MM.1S (cell line): ENCODE data around the gene BPI.

Experiments
- DNase-seq: peaks from one replicate; pipeline ENCODE4 v3.0.0-alpha.2; 2015
- H2AFZ ChIP-seq: fragments of 300-600 bp; sonication (generic); 2 replicates; pipeline ENCODE4 v1.6.0; 2016; ENCODE audit warnings: antibody characterized with exemption, low read length
- H3F3A ChIP-seq: fragments of 300-600 bp; sonication (generic); 2 replicates; pipeline ENCODE4 v1.6.1; 2016; ENCODE audit warnings: mild to moderate bottlenecking, antibody characterized with exemption, low read length, moderate library complexity, mixed read lengths; ENCODE audit not compliant: insufficient read depth
- H3K27ac ChIP-seq: fragments of 300-600 bp; sonication (generic); 2 replicates; pipeline ENCODE4 v1.5.1; 2016; ENCODE audit warnings: mild to moderate bottlenecking, low read length
- H3K27me3 ChIP-seq: fragments of 300-600 bp; sonication (generic); replicated peaks from 2 replicates; pipeline ENCODE4 v1.6.0; 2016; ENCODE audit warnings: low read length; ENCODE audit not compliant: insufficient read depth
- H3K36me3 ChIP-seq: fragments of 300-600 bp; sonication (generic); replicated peaks from 2 replicates; pipeline ENCODE4 v1.6.1; 2016; ENCODE audit warnings: mild to moderate bottlenecking, low read length, mixed read lengths; ENCODE audit not compliant: insufficient read depth
- H3K4me1 ChIP-seq: fragments of 300-600 bp; sonication (generic); 2 replicates; pipeline ENCODE4 v1.6.1; 2016; ENCODE audit warnings: low read length, mixed read lengths
- H3K4me2 ChIP-seq: fragments of 300-600 bp; sonication (generic); 2 replicates; pipeline ENCODE4 v1.6.0; 2016; ENCODE audit warnings: low read depth, low read length
- H3K4me3 ChIP-seq: fragments of 300-600 bp; sonication (generic); 2 replicates; pipeline ENCODE4 v1.5.1; 2016; ENCODE audit warnings: low read length, mixed read lengths
- H3K79me2 ChIP-seq: fragments of 300-600 bp; sonication (generic); 2 replicates; pipeline ENCODE4 v1.6.1; 2016; ENCODE audit warnings: mixed run types, low read length, mixed read lengths
- H3K9ac ChIP-seq: fragments of 300-600 bp; sonication (generic); 2 replicates; pipeline ENCODE4 v1.6.1; 2016; ENCODE audit warnings: low read length, mixed read lengths
- H3K9me2 ChIP-seq: fragments of 300-600 bp; sonication (generic); replicated peaks from 2 replicates; pipeline ENCODE4 v1.6.1; 2016; ENCODE audit warnings: mild to moderate bottlenecking, low read length, mixed read lengths; ENCODE audit not compliant: insufficient read depth
- H3K9me3 ChIP-seq: fragments of 300-600 bp; sonication (generic); replicated peaks from 2 replicates; pipeline ENCODE4 v1.6.1; 2016; ENCODE audit warnings: mild to moderate bottlenecking, low read length, mixed read lengths; ENCODE audit not compliant: insufficient read depth
- H4K20me1 ChIP-seq: fragments of 300-600 bp; sonication (generic); 2 replicates; pipeline ENCODE4 v1.6.1; 2016; ENCODE audit warnings: mild to moderate bottlenecking, low read length, moderate library complexity, mixed read lengths; ENCODE audit not compliant: insufficient read depth
- CTCF ChIP-seq: fragments of 300-600 bp; sonication (generic); IDR thresholded peaks from 2 replicates; pipeline ENCODE4 v1.5.1; 2016; ENCODE audit warnings: antibody characterized with exemption, low read length, mixed read lengths
- EZH2 ChIP-seq: fragments of 300-600 bp; sonication (generic); optimal IDR thresholded peaks from 2 replicates; pipeline ENCODE3; 2017; ENCODE audit warnings: low read depth, mild to moderate bottlenecking, antibody characterized with exemption, low read length, mixed read lengths
- EZH2phosphoT487 ChIP-seq: fragments of 300-600 bp; sonication (generic); IDR thresholded peaks from 2 replicates; pipeline ENCODE4 v1.6.1; 2018; ENCODE audit warnings: antibody characterized with exemption, low read length

The BPI gene

GRCh38 chr20:38369389-38369788 lies 65.4 kb downstream of the BPI start:
- H3K27me3 ChIP-seq = peaks cover 10% of the 10 kb centered on the region; the same call in 1 of the 2 replicates
- H3F3A ChIP-seq = no peaks in the 10 kb centered on the region
- no peak overlapping the region for H3K4me3 ChIP-seq
- H3K27ac ChIP-seq = no peak overlapping the region
- H2AFZ ChIP-seq = peak overlapping the region; percentile 64
- no peak for DNase-seq
- H3K9ac ChIP-seq = no peak overlapping the region
- H3K4me2 ChIP-seq = no peak overlapping the region
- H4K20me1 ChIP-seq = no peaks in the 10 kb centered on the region
- no peaks in the 10 kb centered on the region for H3K79me2 ChIP-seq
- no peaks in the 10 kb centered on the region for H3K4me1 ChIP-seq
- TF ChIP-seq EZH2 = no peak
- TF ChIP-seq EZH2phosphoT487 = no peak
- no peak for TF ChIP-seq CTCF
- H3K9me2 ChIP-seq = no peaks in the 10 kb centered on the region
- no peaks in the 10 kb centered on the region for H3K9me3 ChIP-seq
- H3K36me3 ChIP-seq = no peaks in the 10 kb centered on the region

DNA sequence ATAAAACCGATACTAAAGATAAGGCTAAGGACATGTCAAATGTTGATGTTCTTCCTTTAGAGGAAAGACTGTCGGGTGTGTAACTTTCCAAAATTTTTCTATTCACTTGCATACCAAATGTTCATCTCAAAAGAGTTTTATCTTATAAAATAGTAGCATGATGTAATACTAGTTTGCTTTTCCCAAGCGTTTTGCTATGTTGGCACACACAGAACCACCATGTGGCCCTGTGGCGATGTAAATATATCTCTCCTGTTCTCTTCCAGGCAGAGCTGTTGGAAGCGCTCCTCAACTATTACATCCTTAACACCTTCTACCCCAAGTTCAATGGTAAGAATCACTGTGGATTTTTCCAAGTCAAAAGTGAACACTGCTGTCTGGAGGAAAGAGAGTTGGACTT lies 68.8 kb downstream of the BPI start:
- Histone ChIP-seq H3K9ac (no peak overlapping the region), H4K20me1 (no peaks in the 10 kb centered on the region), H3K9me2 (no peaks in the 10 kb centered on the region), H3K9me3 (no peaks in the 10 kb centered on the region), H2AFZ (no peak overlapping the region), H3K27me3 (peaks cover 10% of the 10 kb centered on the region; the same call in 1 of the 2 replicates), H3K4me1 (no peaks in the 10 kb centered on the region), H3K4me2 (no peak overlapping the region), H3K79me2 (no peaks in the 10 kb centered on the region), H3F3A (no peaks in the 10 kb centered on the region), H3K36me3 (no peaks in the 10 kb centered on the region), H3K27ac (no peak overlapping the region), H3K4me3 (no peak overlapping the region)
- TF ChIP-seq EZH2 (no peak), EZH2phosphoT487 (no peak), CTCF (no peak)
- DNase-seq = no peak

DNA sequence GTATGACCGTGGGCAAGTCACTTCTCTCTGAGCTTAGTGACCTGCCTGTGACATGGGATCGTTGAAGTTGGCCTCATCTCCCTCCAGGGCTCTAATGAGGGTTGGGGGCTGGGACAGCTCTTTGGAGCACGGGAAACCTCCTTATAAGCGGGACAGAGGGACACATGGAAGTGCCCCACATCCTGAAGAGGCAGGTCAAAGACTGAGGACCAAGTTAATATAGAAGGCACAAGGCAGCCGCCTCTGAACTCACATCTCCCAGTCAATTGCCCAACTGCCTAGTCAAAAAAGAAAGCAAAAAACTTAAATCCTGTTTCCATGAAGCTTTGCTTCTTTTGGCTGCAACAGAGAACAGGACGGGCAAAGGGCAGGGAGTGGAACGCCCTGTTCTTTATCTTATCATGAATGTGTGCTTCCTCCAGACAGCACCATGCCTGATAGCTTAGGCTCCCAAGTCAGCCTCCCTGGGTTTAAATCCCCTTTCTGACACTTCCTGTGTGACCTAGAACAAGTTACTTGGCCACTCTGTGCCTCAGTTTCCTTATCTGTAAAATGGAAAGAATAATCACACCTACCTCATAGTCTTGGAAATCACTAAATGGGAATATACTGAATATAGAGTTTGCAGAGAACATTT lies 69.4 kb downstream of the BPI start:
- Histone ChIP-seq H3K79me2 (no peaks in the 10 kb centered on the region), H3F3A (no peaks in the 10 kb centered on the region), H3K27ac (no peak overlapping the region; the same call in 1 of the 2 replicates), H3K4me3 (no peak overlapping the region), H4K20me1 (no peaks in the 10 kb centered on the region), H3K9me3 (no peaks in the 10 kb centered on the region), H3K36me3 (no peaks in the 10 kb centered on the region), H3K9me2 (no peaks in the 10 kb centered on the region), H3K4me1 (no peaks in the 10 kb centered on the region), H3K27me3 (peaks cover 10% of the 10 kb centered on the region; the same call in 1 of the 2 replicates), H3K9ac (no peak overlapping the region), H3K4me2 (no peak overlapping the region), H2AFZ (no peak overlapping the region)
- no peak for DNase-seq
- TF ChIP-seq CTCF = no peak
- TF ChIP-seq EZH2phosphoT487 = no peak
- TF ChIP-seq EZH2 = no peak
